GM12891 (cell line): ENCODE results near the gene ZBTB4.

Source experiments
- PAX5 ChIP-seq: IDR thresholded peaks from 2 replicates; pipeline ENCODE4 v1.6.1; 2011; ENCODE audit warnings: low read length, moderate library complexity, mild to moderate bottlenecking; ENCODE audit not compliant: insufficient read depth, severe bottlenecking
- POLR2A ChIP-seq: IDR thresholded peaks from 2 replicates; pipeline ENCODE4 v1.6.1; 2011; ENCODE audit warnings: low read depth, low read length, control low read depth
- POLR2AphosphoS5 ChIP-seq: IDR thresholded peaks from 2 replicates; pipeline ENCODE4 v1.6.1; 2011; ENCODE audit warnings: low read depth, low read length, control low read depth
- POU2F2 ChIP-seq: IDR thresholded peaks from 2 replicates; pipeline ENCODE4 v1.6.1; 2011; ENCODE audit warnings: low read depth, mild to moderate bottlenecking, control low read depth, low read length, moderate library complexity
- SPI1 ChIP-seq: IDR thresholded peaks from 2 replicates; pipeline ENCODE4 v1.6.1; 2011; ENCODE audit warnings: low read depth, low read length, control low read depth
- TAF1 ChIP-seq: IDR thresholded peaks from 2 replicates; pipeline ENCODE4 v1.6.1; 2011; ENCODE audit warnings: low read depth, low read length, control low read depth

GRCh38 chr17:7513850-7514419, 34.5 kb upstream of the ZBTB4 start:
- peak; percentile 28; the same call in 1 of the 2 replicates for TF ChIP-seq POLR2AphosphoS5
- TF ChIP-seq POLR2A, result no peak
- TF ChIP-seq TAF1, result no peak
- TF ChIP-seq PAX5, result no peak
- no peak for TF ChIP-seq SPI1
- TF ChIP-seq POU2F2, result no peak
